ENCODE data around the gene NDUFB10. TPM values are rescaled to one million over a fixed set of nuclear protein-coding genes. Genes with fewer than 3 reads are reported as not detected.

Gene NDUFB10
- total RNA-seq, 1 experiment from 2014 or later, result 190 TPM

DNA sequence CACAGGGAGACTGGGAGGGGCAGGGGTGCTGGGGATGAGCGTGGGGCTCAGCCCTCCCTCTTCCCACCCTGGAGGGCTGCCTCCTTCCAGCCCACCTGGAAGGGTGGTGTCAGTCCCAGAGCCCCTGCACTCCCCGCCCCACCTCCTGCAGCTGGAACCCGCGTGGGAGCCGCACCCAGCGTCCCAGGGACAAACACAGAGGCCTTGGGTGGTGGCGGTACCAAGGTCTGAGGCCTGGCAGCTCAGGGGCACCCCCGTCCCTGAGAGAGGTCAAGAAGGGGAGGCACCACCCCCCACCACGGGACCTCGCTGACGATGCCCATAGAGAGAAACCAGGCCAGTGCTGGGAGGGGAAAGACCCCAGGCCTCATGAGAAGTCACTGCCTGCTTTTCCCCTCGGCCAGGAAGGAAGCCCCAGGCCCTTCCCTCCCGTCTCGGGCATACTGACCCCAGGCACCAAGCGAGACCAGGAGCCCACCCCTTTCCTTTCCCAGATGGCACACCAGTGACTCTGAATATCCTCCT lies 45.2 kb upstream of the NDUFB10 start:
- TF ChIP-seq, protein P1, sequence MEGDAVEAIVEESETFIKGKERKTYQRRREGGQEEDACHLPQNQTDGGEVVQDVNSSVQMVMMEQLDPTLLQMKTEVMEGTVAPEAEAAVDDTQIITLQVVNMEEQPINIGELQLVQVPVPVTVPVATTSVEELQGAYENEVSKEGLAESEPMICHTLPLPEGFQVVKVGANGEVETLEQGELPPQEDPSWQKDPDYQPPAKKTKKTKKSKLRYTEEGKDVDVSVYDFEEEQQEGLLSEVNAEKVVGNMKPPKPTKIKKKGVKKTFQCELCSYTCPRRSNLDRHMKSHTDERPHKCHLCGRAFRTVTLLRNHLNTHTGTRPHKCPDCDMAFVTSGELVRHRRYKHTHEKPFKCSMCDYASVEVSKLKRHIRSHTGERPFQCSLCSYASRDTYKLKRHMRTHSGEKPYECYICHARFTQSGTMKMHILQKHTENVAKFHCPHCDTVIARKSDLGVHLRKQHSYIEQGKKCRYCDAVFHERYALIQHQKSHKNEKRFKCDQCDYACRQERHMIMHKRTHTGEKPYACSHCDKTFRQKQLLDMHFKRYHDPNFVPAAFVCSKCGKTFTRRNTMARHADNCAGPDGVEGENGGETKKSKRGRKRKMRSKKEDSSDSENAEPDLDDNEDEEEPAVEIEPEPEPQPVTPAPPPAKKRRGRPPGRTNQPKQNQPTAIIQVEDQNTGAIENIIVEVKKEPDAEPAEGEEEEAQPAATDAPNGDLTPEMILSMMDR (conservative IDR thresholded peaks at IDR 0.05), result no peak
- TF ChIP-seq EZH2 (IDR thresholded peaks at IDR 0.05; ENCODE audit: low read depth), result no peak
- H3K4me1 ChIP-seq (replicated peaks; ENCODE audit: insufficient read depth), result peaks cover 34% of the 10 kb centered on the region
- POLR2A ChIA-PET (ENCODE audit: unreplicated experiment), result interaction anchor here (0.6 kb wide), 1 partner anchor 27 kb away, joined by 4 read pairs; no protein-coding TSS in a partner anchor
- peaks cover 3% of the 10 kb centered on the region; the same call in 1 of the 2 replicates for H3F3A ChIP-seq (ENCODE audit: insufficient read depth, low read depth)
- peaks cover 7% of the 10 kb centered on the region; the same call in 1 of the 2 replicates for H3K27me3 ChIP-seq (ENCODE audit: insufficient read depth, low read depth)
- DNase-seq, result no peak
- H4K20me1 ChIP-seq (ENCODE audit: insufficient read depth), result no peaks in the 10 kb centered on the region
- no peak overlapping the region for H2AFZ ChIP-seq
- no peak overlapping the region for H3K4me2 ChIP-seq
- no peak overlapping the region for H3K4me3 ChIP-seq
- no peaks in the 10 kb centered on the region for H3K79me2 ChIP-seq (ENCODE audit: low read depth)
- no peaks in the 10 kb centered on the region for H3K9me3 ChIP-seq (ENCODE audit: insufficient read depth, low read depth)
- no TSS peak for BruUV-seq (replicated peaks)
- CTCF ChIA-PET, result no interaction called here
- no peaks in the 10 kb centered on the region for H3K9me2 ChIP-seq (ENCODE audit: insufficient read depth)
- no peaks in the 10 kb centered on the region for H3K36me3 ChIP-seq (ENCODE audit: low read depth)
- intact Hi-C loops (cut with micrococcal nuclease; ENCODE audit: unreplicated experiment), result loop anchor here (5.0 kb wide), 1 partner anchor 42 kb away; the partner anchor contains the start of gene MEIOB
- no peak overlapping the region for H3K27ac ChIP-seq

DNA sequence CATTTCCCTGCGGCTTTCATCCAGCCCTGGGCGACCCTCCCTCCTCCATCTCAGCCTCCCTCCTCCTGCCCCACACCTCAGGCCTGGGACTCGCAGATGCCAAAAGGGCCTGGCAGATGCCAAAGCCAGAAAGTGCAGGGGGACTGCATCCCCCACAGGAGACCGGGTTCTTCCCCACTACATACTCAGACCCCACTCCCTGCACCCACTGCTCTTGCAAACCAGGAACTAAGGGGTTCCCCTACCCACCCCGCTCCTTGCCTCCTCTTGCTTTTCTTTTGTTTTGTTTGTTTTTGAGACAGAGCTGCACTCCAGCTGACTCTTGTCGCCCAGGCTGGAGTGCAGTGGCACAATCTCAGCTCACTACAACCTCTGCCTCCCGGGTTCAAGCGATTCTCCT lies 44.4 kb upstream of the NDUFB10 start:
- CTCF ChIA-PET, result no interaction called here
- Histone ChIP-seq H3K27ac (no peak overlapping the region), H3K4me1 (replicated peaks; ENCODE audit: insufficient read depth) (peaks cover 25% of the 10 kb centered on the region), H3K4me3 (no peak overlapping the region), H4K20me1 (ENCODE audit: insufficient read depth) (no peaks in the 10 kb centered on the region), H3K9me3 (ENCODE audit: insufficient read depth, low read depth) (no peaks in the 10 kb centered on the region), H3F3A (ENCODE audit: insufficient read depth, low read depth) (no peaks in the 10 kb centered on the region), H3K9me2 (ENCODE audit: insufficient read depth) (no peaks in the 10 kb centered on the region), H3K27me3 (ENCODE audit: insufficient read depth, low read depth) (peaks cover 15% of the 10 kb centered on the region; the same call in 1 of the 2 replicates), H3K4me2 (no peak overlapping the region), H3K36me3 (ENCODE audit: low read depth) (no peaks in the 10 kb centered on the region), H3K79me2 (ENCODE audit: low read depth) (no peaks in the 10 kb centered on the region), H2AFZ (no peak overlapping the region)
- DNase-seq, result no peak
- POLR2A ChIA-PET (ENCODE audit: unreplicated experiment), result interaction anchor here (0.6 kb wide), 1 partner anchor 26 kb away, joined by 4 read pairs; no protein-coding TSS in a partner anchor
- intact Hi-C loops (cut with micrococcal nuclease; ENCODE audit: unreplicated experiment), result loop anchor here (5.0 kb wide), 1 partner anchor 43 kb away; the partner anchor contains the start of gene MEIOB
- no TSS peak for BruUV-seq (replicated peaks)
- no peak for TF ChIP-seq EZH2 (IDR thresholded peaks at IDR 0.05; ENCODE audit: low read depth)
- TF ChIP-seq, protein P1 (conservative IDR thresholded peaks at IDR 0.05), result no peak

DNA sequence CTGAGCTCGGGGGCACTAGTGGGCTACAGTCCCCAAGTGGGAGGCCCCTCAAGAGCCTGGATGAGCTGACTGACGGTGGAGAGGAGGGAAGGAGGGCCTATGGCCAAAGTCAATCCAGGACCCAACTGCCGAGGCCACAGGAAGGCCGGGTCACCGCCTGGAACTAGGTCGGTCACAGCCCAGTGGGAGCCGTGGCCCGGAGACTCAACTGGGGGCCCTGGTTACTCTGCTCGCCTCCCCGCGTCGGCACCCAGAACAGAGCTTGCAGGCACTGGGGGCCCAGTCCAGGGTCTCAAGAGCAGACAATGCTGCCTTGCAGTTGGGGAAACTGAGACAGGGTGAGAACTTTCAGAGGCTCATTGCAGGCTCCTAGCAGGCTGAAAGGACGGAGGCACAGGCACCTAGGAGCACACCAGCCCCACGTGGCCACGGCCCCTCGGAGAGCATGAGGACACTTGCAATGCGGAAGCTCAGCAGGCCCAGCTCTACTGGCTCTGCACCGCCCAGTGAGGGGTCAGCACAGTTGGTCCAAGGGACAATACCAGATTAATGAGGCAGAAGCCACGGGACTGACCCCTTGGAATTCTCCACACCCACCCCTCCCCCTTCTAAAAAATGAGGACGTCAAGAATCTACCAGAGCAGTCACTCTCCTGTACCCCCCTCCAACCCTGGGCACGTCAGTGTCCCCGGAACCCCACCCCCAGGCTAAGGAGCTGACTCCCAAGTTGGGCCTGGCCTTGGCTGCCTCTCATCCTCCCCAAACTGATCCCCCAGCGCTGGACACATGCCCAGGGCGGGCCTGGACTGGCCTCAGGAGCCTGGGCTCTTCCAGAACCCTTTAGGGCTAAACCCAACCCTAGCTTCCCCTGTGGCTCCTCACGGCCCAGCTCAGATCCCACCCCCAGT lies 43.4 kb upstream of the NDUFB10 start:
- no peak overlapping the region for H3K27ac ChIP-seq
- H3K9me2 ChIP-seq (ENCODE audit: insufficient read depth), result no peaks in the 10 kb centered on the region
- no peak for DNase-seq
- H3K9me3 ChIP-seq (ENCODE audit: insufficient read depth, low read depth), result no peaks in the 10 kb centered on the region
- H3K4me2 ChIP-seq, result no peak overlapping the region
- no TSS peak for BruUV-seq (replicated peaks)
- ChIA-PET CTCF (interaction anchor here (0.6 kb wide), 2 partner anchors 24 to 711 kb away, joined by 4 to 5 read pairs; no protein-coding TSS in a partner anchor), POLR2A (ENCODE audit: unreplicated experiment) (no interaction called here)
- no peaks in the 10 kb centered on the region for H3F3A ChIP-seq (ENCODE audit: insufficient read depth, low read depth)
- no peak overlapping the region for H3K4me3 ChIP-seq
- peaks cover 24% of the 10 kb centered on the region; the same call in 1 of the 2 replicates for H3K27me3 ChIP-seq (ENCODE audit: insufficient read depth, low read depth)
- no peaks in the 10 kb centered on the region for H4K20me1 ChIP-seq (ENCODE audit: insufficient read depth)
- peaks cover 22% of the 10 kb centered on the region for H3K4me1 ChIP-seq (replicated peaks; ENCODE audit: insufficient read depth)
- intact Hi-C loops (cut with micrococcal nuclease; ENCODE audit: unreplicated experiment), result no loop called here
- TF ChIP-seq, protein P1 (conservative IDR thresholded peaks at IDR 0.05), result no peak
- TF ChIP-seq EZH2 (IDR thresholded peaks at IDR 0.05; ENCODE audit: low read depth), result no peak
- no peak overlapping the region for H2AFZ ChIP-seq
- H3K36me3 ChIP-seq (ENCODE audit: low read depth), result no peaks in the 10 kb centered on the region
- H3K79me2 ChIP-seq (ENCODE audit: low read depth), result no peaks in the 10 kb centered on the region
